ENCODE data around the gene ELOA. TPM values are rescaled to one million over a fixed set of nuclear protein-coding genes. Genes with fewer than 3 reads are reported as not detected.

Gene ELOA
- total RNA-seq, 1 donor from 2014 or later = 58.1 TPM

GRCh38 chr1:23792151-23792945 lies 49.1 kb downstream of the ELOA start:
- H3K4me1 ChIP-seq (ENCODE audit: insufficient read depth, low read length) = peaks cover 30% of the 10 kb centered on the region
- H3K27ac Mint-ChIP-seq (ENCODE audit: unreplicated experiment) = no peak overlapping the region
- peak overlapping the region; percentile 97 for H3K4me3 Mint-ChIP-seq (ENCODE audit: unreplicated experiment)
- no peaks in the 10 kb centered on the region for H3K27me3 Mint-ChIP-seq (ENCODE audit: low read depth, unreplicated experiment)
- no peaks in the 10 kb centered on the region for H3K27me3 ChIP-seq (ENCODE audit: insufficient read depth, low read length)
- H3K9me3 ChIP-seq (ENCODE audit: insufficient read depth, low read depth, low read length) = no peaks in the 10 kb centered on the region
- H3K27ac ChIP-seq (ENCODE audit: low read depth, low read length) = peak overlapping the region; percentile 8
- H3K9me3 Mint-ChIP-seq (ENCODE audit: unreplicated experiment) = no peaks in the 10 kb centered on the region
- peaks cover 12% of the 10 kb centered on the region for H3K4me1 Mint-ChIP-seq (ENCODE audit: low read depth, unreplicated experiment)
- H4K20me1 ChIP-seq (ENCODE audit: insufficient read depth, low read length) = peaks cover 20% of the 10 kb centered on the region
- H2AFZ ChIP-seq (ENCODE audit: low read depth, low read length) = no peak overlapping the region
- no peak for TF ChIP-seq EZH2 (IDR thresholded peaks at IDR 0.05; ENCODE audit: insufficient read depth, low read length)
- no peak for TF ChIP-seq CTCF (IDR thresholded peaks at IDR 0.05; ENCODE audit: insufficient read depth, low read depth, low read length)
- H3K4me2 ChIP-seq (ENCODE audit: low read length) = peak overlapping the region; percentile 100
- H3K4me3 ChIP-seq (ENCODE audit: insufficient read depth, low read depth, low read length) = peak overlapping the region; percentile 94
- peaks cover 10% of the 10 kb centered on the region for H3K36me3 ChIP-seq (ENCODE audit: insufficient read depth, low read length)
- H3K9ac ChIP-seq (ENCODE audit: low read length) = peak overlapping the region; percentile 91
- DNase-seq (ENCODE audit: low read depth) (no peak), FAIRE-seq (no peak)
- peaks cover 7% of the 10 kb centered on the region for H3K36me3 Mint-ChIP-seq (ENCODE audit: low read depth, unreplicated experiment)
- H3K79me2 ChIP-seq (ENCODE audit: insufficient read depth, low read length) = peaks cover 29% of the 10 kb centered on the region

- TF ChIP-seq EZH2 (IDR thresholded peaks at IDR 0.05; ENCODE audit: insufficient read depth, low read length) (no peak), CTCF (IDR thresholded peaks at IDR 0.05; ENCODE audit: insufficient read depth, low read depth, low read length) (no peak)
- peaks cover 30% of the 10 kb centered on the region for H3K4me1 ChIP-seq (ENCODE audit: insufficient read depth, low read length)
- H3K4me3 ChIP-seq (ENCODE audit: insufficient read depth, low read depth, low read length) = no peak overlapping the region
- peaks cover 28% of the 10 kb centered on the region for H3K79me2 ChIP-seq (ENCODE audit: insufficient read depth, low read length)
- DNase-seq (ENCODE audit: low read depth) (peak; percentile 53), FAIRE-seq (no peak)
- H3K36me3 ChIP-seq (ENCODE audit: insufficient read depth, low read length) = peaks cover 3% of the 10 kb centered on the region
- H3K27me3 ChIP-seq (ENCODE audit: insufficient read depth, low read length) = no peaks in the 10 kb centered on the region
- peaks cover 12% of the 10 kb centered on the region for H3K4me1 Mint-ChIP-seq (ENCODE audit: low read depth, unreplicated experiment)
- H3K9ac ChIP-seq (ENCODE audit: low read length) = peak overlapping the region; percentile 59
- H3K4me3 Mint-ChIP-seq (ENCODE audit: unreplicated experiment) = peak overlapping the region; percentile 64
- H3K9me3 ChIP-seq (ENCODE audit: insufficient read depth, low read depth, low read length) = no peaks in the 10 kb centered on the region
- no peak overlapping the region for H3K27ac Mint-ChIP-seq (ENCODE audit: unreplicated experiment)
- peaks cover 20% of the 10 kb centered on the region for H4K20me1 ChIP-seq (ENCODE audit: insufficient read depth, low read length)
- no peaks in the 10 kb centered on the region for H3K9me3 Mint-ChIP-seq (ENCODE audit: unreplicated experiment)
- H3K27me3 Mint-ChIP-seq (ENCODE audit: low read depth, unreplicated experiment) = no peaks in the 10 kb centered on the region
- no peak overlapping the region for H2AFZ ChIP-seq (ENCODE audit: low read depth, low read length)
- H3K27ac ChIP-seq (ENCODE audit: low read depth, low read length) = peak overlapping the region; percentile 31
- H3K36me3 Mint-ChIP-seq (ENCODE audit: low read depth, unreplicated experiment) = peaks cover 1% of the 10 kb centered on the region
- H3K4me2 ChIP-seq (ENCODE audit: low read length) = peak overlapping the region; percentile 100
Observed at GRCh38 chr1:23793018-23793781, 49.9 kb downstream of the ELOA start.

All from astrocyte (in vitro differentiated cells and primary cell).